Breast epithelium (tissue), 3 donors: ENCODE measurements around the gene VAC14.

Experiments
- POLR2A ChIP-seq: fragments of 450-650 bp; IDR thresholded peaks from one replicate; pipeline ENCODE4 v1.6.1; 2016; ENCODE audit warnings: antibody characterized with exemption, mild to moderate bottlenecking, moderate library complexity
- TF ChIP-seq, protein P1 (sequence below), 3 donors: fragments of 450-650 bp; IDR thresholded peaks; one replicate each; pipeline ENCODE4 v1.5.1; 2016 to 2017; ENCODE audit warnings: antibody characterized with exemption in 3 of 3, mild to moderate bottlenecking in 3 of 3, moderate library complexity in 3 of 3

DNA sequence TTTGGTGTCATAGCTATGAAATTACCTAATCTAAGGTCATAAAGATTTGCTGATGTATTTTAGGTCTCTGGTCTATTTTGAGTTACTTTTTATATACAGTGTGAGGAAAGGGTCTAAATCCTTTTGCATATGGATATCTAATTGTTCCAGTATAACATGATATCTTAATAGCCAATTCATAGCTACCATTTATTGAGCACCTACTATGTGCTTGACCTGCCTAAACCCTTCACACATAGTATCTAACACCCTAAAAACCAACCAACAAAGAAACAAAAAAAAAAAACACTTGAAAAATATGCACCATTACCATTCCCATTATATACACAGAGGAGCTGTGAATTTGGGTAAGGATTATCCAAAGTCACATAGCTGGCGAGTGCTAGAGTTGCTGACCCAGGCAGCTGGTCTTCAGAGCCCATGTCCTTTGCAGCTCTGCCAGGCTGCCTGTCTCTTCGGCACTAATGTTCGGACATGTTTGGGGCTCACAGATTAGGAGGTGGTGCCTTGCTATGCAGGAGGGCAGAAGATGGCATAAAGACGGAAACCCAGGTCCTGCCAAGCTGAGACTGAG, 66.3 kb downstream of the VAC14 start:
- TF ChIP-seq, protein P1, sequence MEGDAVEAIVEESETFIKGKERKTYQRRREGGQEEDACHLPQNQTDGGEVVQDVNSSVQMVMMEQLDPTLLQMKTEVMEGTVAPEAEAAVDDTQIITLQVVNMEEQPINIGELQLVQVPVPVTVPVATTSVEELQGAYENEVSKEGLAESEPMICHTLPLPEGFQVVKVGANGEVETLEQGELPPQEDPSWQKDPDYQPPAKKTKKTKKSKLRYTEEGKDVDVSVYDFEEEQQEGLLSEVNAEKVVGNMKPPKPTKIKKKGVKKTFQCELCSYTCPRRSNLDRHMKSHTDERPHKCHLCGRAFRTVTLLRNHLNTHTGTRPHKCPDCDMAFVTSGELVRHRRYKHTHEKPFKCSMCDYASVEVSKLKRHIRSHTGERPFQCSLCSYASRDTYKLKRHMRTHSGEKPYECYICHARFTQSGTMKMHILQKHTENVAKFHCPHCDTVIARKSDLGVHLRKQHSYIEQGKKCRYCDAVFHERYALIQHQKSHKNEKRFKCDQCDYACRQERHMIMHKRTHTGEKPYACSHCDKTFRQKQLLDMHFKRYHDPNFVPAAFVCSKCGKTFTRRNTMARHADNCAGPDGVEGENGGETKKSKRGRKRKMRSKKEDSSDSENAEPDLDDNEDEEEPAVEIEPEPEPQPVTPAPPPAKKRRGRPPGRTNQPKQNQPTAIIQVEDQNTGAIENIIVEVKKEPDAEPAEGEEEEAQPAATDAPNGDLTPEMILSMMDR (IDR thresholded peaks at IDR 0.05) = no peak
- TF ChIP-seq POLR2A = no peak
